Fibroblast of pulmonary artery (primary cell): ENCODE data around the gene HELZ2.

Experiments
- DNase-seq: peaks from one replicate; pipeline ENCODE4 v3.0.0-alpha.2; 2010; ENCODE audit warnings: low read depth
- H3K4me3 ChIP-seq: replicated peaks from 2 replicates; pipeline ENCODE4 v1.5.1; 2011; ENCODE audit warnings: low read depth, mild to moderate bottlenecking, control low read depth, low read length, moderate library complexity
- CTCF ChIP-seq: IDR thresholded peaks from 2 replicates; pipeline ENCODE4 v1.5.1; 2011; ENCODE audit warnings: mild to moderate bottlenecking, control low read depth, low read length, inconsistent platforms; ENCODE audit errors: missing control alignments

The HELZ2 gene

DNA sequence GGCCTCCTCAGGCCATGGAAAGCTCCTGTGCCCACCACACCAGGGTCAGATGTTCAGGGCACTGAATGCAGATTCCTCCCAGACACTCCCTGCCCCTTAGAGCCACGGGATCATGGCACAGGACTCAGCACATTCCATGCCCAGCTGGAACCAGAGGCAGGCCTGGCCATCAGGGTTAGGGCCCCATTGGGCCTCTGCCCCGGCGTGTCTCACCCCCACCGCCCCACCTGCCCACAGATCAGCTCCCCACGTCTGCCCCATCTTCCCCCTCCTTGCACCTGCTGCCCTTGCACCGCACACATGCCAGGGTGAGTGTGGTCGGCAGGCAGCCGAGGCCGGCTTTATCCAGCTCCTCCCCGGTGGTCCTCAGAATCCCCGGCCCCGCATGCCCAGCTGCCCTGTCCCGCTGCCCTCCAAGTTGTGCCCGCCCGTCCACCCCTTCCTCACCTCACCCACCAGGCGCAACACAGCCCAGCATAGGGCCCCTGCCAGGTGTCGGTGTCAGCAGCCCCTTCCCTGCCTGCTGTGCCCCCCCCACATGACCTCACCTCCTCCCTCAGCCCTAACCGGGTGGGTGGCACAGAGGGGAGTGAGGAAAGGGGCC, 24.3 kb downstream of the HELZ2 start:
- no peak for DNase-seq
- no peak overlapping the region for H3K4me3 ChIP-seq
- TF ChIP-seq CTCF, result no peak

DNA sequence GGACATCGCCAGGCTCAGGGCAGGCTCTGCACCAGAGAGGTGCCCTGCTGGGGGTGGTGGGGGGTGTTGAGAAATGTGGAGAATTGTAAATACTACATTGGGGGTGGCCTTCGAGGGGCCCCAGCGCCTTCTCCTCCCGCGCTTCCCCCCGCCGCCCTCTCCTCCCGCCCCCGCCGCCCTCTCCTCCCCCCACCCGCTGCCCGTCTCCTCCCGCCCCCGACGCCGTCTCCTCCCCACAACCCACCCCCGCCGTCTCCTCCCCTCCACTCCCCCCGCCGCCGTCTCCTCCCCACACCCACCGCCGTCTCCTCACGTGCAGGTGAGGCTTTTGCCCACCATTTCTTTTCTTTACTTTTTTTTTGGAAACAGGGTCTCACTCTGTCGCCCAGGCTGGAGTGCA, 25.0 kb downstream of the HELZ2 start:
- TF ChIP-seq CTCF, result no peak
- H3K4me3 ChIP-seq, result no peak overlapping the region
- DNase-seq, result no peak

DNA sequence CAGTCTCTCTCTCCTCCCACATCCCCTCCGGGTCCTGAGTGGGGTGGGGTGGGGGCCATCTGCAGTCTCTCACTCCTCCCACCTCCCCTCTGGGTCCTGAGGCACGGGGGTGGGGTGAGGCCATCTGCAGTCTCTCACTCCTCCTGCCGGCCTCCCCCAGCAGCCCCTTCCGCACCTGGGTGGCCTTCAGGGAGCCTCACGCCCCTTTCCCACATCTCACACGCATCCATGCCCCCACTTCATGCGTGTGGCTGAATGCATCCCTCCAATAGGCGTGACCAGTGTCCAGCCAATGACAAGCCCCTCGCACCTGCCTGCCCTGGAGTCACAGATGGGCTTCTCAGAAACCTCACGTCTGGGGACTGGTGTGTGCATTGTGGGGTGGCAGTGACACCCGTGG, 25.5 kb downstream of the HELZ2 start:
- TF ChIP-seq CTCF, result no peak

GRCh38 chr20:63547725-63548480, 26.1 kb downstream of the HELZ2 start, which contains the start of gene SRMS:
Gene SRMS (minus strand): TSS chr20:63547749. CDS start chr20:63547463, 286 bp downstream.
- TF ChIP-seq CTCF, result no peak
- DNase-seq, result no peak
- H3K4me3 ChIP-seq, result no peak within 1 kb of the TSS

More for the DNA sequence above, 25.5 kb downstream of the HELZ2 start:
- H3K4me3 ChIP-seq, result no peak overlapping the region
- no peak for DNase-seq

DNA sequence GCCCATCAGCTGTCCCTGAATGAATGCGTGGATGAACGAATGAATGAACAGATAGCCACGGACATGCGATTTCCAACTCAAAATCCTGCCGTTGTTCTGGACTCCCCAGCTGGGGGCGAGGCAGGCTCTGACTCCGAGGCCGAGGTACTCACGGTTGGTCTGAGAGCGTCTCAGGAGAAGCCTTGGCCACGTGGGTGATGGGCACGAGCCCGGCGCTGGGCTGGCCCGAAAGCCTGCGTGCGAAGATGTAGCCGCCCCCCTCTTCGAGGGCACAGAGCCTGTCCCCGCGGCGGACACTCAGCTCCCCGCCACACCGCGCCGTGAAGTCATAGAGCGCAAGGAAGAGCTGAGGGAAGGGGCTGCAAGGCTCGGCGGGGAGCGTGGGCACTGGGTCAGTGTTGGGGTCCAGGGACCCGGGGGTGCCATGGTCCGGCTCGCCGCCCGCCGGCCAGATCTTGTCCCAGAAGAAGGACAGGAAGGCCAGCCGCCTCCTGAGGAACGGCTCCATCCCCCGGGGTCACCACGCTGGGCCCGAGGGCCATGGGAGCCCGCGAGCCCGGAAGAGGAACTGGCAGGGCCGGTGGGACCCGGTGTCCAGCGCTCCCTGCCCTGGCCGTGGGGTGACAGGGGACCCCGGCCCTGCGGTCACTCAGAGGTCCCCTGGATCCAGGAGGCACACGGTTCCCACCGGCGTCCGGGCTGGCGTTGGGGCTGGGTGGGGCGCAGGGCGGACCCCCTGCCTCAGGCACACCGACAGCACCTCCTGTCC, 26.9 kb downstream of the HELZ2 start:
- H3K4me3 ChIP-seq, result no peak overlapping the region
- DNase-seq, result no peak
- no peak for TF ChIP-seq CTCF

DNA sequence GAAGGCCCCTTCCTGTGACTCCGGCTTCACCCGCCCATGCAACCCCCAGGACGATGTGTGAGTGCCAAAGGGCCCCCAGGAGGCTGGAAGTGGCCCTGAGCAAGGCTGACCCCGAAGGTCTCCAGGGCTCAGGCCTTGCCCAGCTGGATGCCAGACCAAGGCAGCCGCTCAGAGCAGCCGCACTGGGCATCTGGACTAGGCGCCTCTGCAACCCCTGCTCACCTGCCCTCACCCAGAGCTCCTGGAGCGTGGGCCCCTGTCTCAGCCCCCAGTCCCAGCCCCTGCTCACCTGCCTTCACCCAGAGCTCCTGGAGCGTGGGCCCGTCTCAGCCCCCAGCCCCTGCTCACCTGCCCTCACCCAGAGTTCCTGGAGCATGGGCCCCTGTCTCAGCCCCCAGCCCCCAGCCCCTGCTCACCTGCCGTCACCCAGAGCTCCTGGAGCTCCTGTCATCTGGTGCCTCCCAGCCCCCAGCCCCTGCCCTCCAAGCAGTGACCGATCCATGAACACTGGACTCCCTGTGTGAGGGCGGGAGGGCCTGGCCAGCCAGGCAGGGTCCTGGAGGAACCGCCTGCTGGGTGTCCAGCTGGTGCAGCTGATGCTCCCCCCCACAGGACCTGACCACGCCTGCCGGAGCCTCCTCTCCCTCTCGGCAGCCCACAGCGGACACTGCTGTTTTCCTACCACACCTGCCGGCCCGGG, 27.6 kb downstream of the HELZ2 start:
- TF ChIP-seq CTCF, result no peak
- H3K4me3 ChIP-seq, result no peak overlapping the region
- DNase-seq, result no peak
